SU-DHL-6 (cell line): ENCODE data around the gene SF1.

Experiments
- CTCF ChIP-seq: fragments of 200-600 bp; sonication (generic); IDR thresholded peaks from one replicate; pipeline ENCODE4 v1.5.1; 2017; ENCODE audit warnings: antibody characterized with exemption, mild to moderate bottlenecking, low read length, moderate library complexity; ENCODE audit not compliant: insufficient read depth, poor library complexity, severe bottlenecking
- EZH2phosphoT487 ChIP-seq: fragments of 200-600 bp; sonication (generic), shearing (Covaris generic); conservative IDR thresholded peaks from 2 replicates; pipeline ENCODE4 v1.6.1; 2018; ENCODE audit warnings: mild to moderate bottlenecking, antibody characterized with exemption, low read length, moderate library complexity, mixed read lengths

GRCh38 chr11:64741375-64742086 is 36.8 kb downstream of the SF1 start:
- no peak for TF ChIP-seq EZH2phosphoT487
- no peak for TF ChIP-seq CTCF
